SH-SY5Y (cell line): ENCODE results near the gene PPP1R12B.

Experiments used
- GATA2 ChIP-seq: IDR thresholded peaks from 2 replicates; pipeline ENCODE4 v1.6.1; 2011; ENCODE audit warnings: mild to moderate bottlenecking, low read depth, low read length
- GATA3 ChIP-seq: IDR thresholded peaks from 2 replicates; pipeline ENCODE4 v1.6.1; 2011; ENCODE audit warnings: low read depth, mild to moderate bottlenecking, low read length, moderate library complexity

- TF ChIP-seq GATA2: no peak
- TF ChIP-seq GATA3: no peak
These were observed 13.7 kb downstream of the PPP1R12B start for GRCh38 chr1:202362212-202362611.
